Fibroblast of villous mesenchyme (primary cell): ENCODE data around the gene ABTB2. TPM values are rescaled to one million over a fixed set of nuclear protein-coding genes. Genes with fewer than 3 reads are reported as not detected.
A peak's percentile ranks its signal among the peaks of the same experiment; 100 is the strongest.

ENCODE experiments used
- DNase-seq: peaks from one replicate; pipeline ENCODE4 v3.0.0-alpha.2; 2010; ENCODE audit warnings: low read depth
- H3K4me3 ChIP-seq: 2 replicates; pipeline ENCODE4 v1.5.1; 2011; ENCODE audit warnings: low read depth, mild to moderate bottlenecking, low read length
- total RNA-seq: library from RNA; depleted of rRNA; stranded (reverse); fragments of >200 nt; gene quantifications from 2 replicates; pipeline ENCODE4 v1.2.3, GENCODE V29; 2012
- TF ChIP-seq, protein P1 (sequence below): IDR thresholded peaks from 2 replicates; pipeline ENCODE4 v1.5.1; 2012; ENCODE audit warnings: low read depth, mild to moderate bottlenecking, low read length; ENCODE audit not compliant: insufficient read depth

Gene ABTB2
- total RNA-seq, 1 donor, result 3.9 TPM

DNA sequence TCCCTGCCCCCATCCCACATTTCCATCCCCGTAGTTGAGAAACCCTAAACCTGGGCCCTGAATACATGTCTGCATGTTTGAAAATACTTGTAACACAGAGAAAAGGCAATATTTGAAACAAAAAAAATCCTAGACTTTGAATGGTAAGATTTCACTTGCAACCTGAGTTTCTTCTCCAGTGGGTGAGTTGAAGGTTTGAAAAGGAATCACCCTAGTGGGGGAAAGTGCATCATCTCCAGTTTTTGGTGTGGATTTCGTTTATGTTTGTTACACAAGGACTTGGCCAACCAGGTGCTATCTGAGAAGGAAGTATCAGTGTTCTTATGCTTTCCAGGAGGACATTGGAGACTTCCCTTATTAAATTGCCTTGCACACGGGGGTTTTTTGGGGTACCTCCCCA is 90.4 kb downstream of the ABTB2 start:
- TF ChIP-seq, protein P1, sequence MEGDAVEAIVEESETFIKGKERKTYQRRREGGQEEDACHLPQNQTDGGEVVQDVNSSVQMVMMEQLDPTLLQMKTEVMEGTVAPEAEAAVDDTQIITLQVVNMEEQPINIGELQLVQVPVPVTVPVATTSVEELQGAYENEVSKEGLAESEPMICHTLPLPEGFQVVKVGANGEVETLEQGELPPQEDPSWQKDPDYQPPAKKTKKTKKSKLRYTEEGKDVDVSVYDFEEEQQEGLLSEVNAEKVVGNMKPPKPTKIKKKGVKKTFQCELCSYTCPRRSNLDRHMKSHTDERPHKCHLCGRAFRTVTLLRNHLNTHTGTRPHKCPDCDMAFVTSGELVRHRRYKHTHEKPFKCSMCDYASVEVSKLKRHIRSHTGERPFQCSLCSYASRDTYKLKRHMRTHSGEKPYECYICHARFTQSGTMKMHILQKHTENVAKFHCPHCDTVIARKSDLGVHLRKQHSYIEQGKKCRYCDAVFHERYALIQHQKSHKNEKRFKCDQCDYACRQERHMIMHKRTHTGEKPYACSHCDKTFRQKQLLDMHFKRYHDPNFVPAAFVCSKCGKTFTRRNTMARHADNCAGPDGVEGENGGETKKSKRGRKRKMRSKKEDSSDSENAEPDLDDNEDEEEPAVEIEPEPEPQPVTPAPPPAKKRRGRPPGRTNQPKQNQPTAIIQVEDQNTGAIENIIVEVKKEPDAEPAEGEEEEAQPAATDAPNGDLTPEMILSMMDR, result no peak
- DNase-seq, result no peak
- H3K4me3 ChIP-seq, result no peak overlapping the region

DNA sequence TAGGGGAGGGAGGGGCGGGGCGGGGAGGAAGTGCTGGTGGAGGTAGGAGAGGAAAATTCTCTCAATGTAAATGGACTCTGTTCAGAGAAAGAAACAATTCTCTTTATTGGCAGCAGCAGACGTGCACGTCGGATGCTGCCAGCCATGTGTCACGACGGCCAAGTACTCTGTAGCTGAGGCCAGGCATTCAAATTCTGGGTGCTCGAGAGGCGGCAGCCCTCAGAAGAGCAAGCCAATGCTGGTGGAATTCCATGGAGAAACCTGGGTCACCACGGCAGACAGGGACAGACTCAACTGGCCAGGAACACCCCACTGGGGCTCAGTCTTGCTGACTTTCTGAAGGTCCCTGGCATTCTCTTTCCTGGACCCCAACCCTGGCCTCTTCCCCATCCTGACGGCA is 90.8 kb downstream of the ABTB2 start:
- no peak for DNase-seq
- TF ChIP-seq, protein P1, result no peak

DNA sequence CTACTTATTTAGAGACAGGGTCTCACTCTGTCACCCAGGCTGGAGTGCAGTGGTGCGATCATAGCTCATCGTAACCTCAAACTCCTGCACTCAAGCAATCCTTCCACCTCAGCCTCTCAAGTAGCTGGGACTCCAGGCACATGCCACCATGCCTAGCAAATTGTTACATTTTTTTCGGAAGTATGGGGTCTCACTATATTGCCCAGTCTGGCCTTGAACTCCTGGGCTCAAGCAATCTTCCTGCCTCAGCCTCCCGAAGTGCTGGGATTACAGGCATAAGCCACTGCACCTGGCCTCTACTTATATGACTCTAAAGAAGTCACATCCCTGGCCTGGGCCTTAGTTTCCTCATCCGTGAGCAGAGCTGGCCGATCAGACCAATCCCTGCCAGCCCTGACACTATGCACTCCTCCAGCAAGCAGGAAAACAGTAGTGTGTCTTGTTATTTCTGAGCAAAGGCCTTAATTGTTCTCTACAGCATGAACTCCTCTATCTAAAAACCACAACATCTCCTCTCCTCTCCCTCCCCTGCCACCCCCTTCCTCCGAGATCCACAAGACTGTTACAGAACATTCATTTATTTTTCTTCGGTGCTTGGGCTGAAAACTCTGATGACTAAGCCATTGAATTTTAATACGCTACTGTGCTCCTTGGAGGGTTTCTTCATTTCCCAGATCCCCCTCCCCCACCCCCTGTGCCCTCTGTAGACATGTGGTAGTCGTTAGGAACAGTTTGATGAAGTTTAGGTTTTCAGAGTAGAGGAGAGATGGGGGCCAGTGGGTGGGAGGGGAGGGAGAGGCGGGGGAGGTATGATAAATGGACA is 91.5 kb downstream of the ABTB2 start:
- peak; percentile 94 for DNase-seq
- TF ChIP-seq, protein P1, result no peak
- no peak overlapping the region for H3K4me3 ChIP-seq

More for the DNA sequence above, 90.8 kb downstream of the ABTB2 start:
- H3K4me3 ChIP-seq, result no peak overlapping the region

DNA sequence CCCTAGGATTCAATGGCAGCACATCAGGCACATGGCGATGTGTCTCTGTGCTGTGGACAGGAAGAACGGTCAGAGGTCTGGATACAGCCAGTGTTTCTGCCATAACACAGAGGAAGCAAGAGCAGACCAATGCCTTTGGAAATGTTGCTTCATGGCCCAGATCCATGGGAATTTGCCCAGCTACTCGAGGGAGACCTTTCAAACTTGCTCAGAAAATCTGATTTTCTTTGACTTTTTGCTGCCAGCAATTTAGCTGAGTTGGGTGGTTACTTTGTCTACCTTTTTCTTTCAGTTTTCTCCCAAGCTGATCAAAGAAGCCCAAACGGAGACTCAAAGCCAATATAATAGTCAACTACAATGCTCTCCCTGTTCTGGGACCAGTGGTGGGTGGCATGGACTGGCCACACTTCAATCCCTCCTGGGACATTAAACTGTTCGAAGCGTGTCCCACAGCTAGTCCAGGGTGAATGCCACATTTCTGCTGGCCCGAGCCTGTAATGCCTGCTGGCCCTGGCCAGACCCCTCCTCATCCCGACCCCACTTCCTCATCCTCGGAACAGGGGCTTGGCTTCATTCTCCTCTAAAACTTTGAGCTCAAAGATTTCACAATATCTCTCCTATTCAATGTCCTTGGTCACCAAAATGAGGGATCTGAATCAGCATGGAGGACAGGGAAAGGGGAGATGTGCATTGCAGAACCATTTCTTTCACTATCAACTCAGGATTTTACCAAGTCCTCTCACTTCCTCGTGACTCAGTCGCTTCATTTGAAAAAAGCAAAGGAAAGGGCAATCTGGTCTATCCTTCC is 93.3 kb downstream of the ABTB2 start:
- H3K4me3 ChIP-seq, result no peak overlapping the region
- DNase-seq, result no peak
- TF ChIP-seq, protein P1, result no peak

DNA sequence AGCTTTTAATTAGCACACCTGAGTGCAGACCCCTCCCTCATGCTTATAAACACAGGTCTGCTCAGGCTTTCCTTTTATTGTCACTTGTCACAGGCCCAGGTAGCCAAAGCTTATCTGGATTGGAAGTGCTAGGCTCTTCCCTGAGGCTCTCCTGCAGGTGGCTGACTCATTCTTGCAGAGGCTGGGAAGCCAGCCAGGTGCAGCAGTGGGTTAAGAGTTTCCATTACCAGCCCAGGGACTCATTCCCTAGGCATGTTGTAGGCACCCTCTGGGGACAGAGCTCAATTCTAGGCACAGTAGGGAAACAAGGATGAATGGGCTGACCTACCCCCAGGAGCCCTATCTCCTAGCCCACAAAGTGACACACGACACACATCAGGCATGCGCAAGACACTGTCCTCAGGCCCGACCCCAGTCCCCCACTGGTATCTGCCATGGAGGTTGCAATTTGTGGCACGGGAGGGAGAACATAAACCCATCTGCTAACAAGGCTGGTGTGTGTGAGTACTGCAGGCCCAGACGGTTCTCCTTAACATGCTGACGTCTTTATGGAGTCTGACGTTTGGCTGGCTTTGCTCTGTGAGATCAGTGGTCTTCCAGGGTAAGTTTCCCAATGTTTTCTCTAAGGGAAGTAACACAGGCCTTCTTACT is 94.2 kb downstream of the ABTB2 start:
- no peak overlapping the region for H3K4me3 ChIP-seq
- DNase-seq, result peak; percentile 82
- TF ChIP-seq, protein P1, result no peak

DNA sequence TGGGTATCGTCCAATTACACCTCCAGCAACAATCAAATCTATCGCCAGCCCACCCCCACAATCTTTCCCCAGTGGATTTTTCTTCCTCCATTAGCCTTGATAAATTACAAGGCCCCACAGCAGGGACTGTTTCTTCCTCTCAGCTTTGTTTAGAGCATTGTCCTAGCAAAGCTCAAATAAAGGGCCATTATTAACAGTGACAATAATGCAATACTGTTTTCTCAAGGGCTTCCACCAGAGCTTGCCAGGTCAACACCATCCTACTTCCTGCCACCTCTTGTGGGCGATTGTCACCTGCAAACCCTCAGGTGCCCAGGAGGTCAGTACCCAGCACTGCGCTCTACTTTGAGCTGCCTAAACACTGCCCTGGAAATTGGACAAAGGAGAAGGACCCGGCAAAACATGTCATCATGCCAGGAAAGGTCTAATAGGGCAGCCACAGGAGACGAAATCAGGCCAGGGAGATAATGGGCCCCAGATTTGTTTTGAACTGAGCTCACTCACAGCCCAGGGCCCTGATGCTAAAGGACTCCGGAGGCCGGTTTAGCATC is 95.2 kb downstream of the ABTB2 start:
- TF ChIP-seq, protein P1, result no peak
- H3K4me3 ChIP-seq, result no peak overlapping the region
- no peak for DNase-seq
